CD4-positive, alpha-beta T cell (primary cell): ENCODE data around the gene RND2. TPM values are rescaled to one million over a fixed set of nuclear protein-coding genes. Genes with fewer than 3 reads are reported as not detected.
A peak's percentile ranks its signal among the peaks of the same experiment; 100 is the strongest.
"Not testable (repeated sequence)": the region's sequence is repeated elsewhere in the genome, so short reads cannot be mapped to it uniquely, and the experiment has no call there.

ENCODE experiments used
- ATAC-seq: fragments of 200-7000 bp; cut with Tn5 transposase; one replicate; pipeline ENCODE4 v1.10.0; 2022; ENCODE audit warnings: mild to moderate bottlenecking; ENCODE audit not compliant: poor library complexity
- CTCF ChIA-PET: fragments of 350-600 bp; sonication (Branson Sonifier 250); formaldehyde crosslinking; loops from one replicate; lab custom pipeline; 2021; ENCODE audit warnings: antibody characterized with exemption, inconsistent platforms; lab: Charles Lee
- POLR2A ChIA-PET: fragments of 350-600 bp; sonication (Branson Sonifier 250); formaldehyde crosslinking; loops from one replicate; lab custom pipeline; 2021; ENCODE audit warnings: antibody characterized with exemption, inconsistent platforms; lab: Charles Lee
- DNase-seq, 14 experiments: peaks; one replicate each; pipeline ENCODE4 v3.0.0-alpha.2; 2013 to 2020; ENCODE audit warnings: mixed read lengths in 2 of 14
- H3K27ac ChIP-seq, 2 donors: one replicate each; pipeline versions ENCODE4 v1.5.1 to v1.7.0; 2013; ENCODE audit warnings: low read length in 2 of 2, low read depth in 1 of 2, mild to moderate bottlenecking in 1 of 2
- H3K27me3 ChIP-seq, 2 experiments: 1 replicate in 1 of 2; 2 replicates in 1 of 2; pipeline versions ENCODE4 v1.6.1 to v1.7.0; 2013; ENCODE audit warnings: low read length in 2 of 2, control low read depth in 1 of 2, mild to moderate bottlenecking in 1 of 2, moderate library complexity in 1 of 2; ENCODE audit not compliant: insufficient read depth in 2 of 2, control insufficient read depth in 1 of 2
- H3K36me3 ChIP-seq: one replicate; pipeline ENCODE4 v1.6.1; 2013; ENCODE audit warnings: low read length, control low read depth; ENCODE audit not compliant: insufficient read depth
- H3K4me1 ChIP-seq: one replicate; pipeline ENCODE4 v1.6.1; 2013; ENCODE audit warnings: low read length, control low read depth; ENCODE audit not compliant: insufficient read depth
- H3K4me3 ChIP-seq: one replicate; pipeline ENCODE4 v1.5.1; 2013; ENCODE audit warnings: mild to moderate bottlenecking, low read length, moderate library complexity
- H3K9me3 ChIP-seq, 2 experiments: 1 replicate in 1 of 2; 2 replicates in 1 of 2; pipeline versions ENCODE4 v1.6.1 to v1.7.0; 2013; ENCODE audit warnings: low read length in 2 of 2, mild to moderate bottlenecking in 2 of 2, control low read depth in 1 of 2, moderate library complexity in 1 of 2; ENCODE audit not compliant: control insufficient read depth in 1 of 2, insufficient read depth in 1 of 2
- H3K27ac Mint-ChIP-seq: one replicate; pipeline ENCODE4 v1.8.0; 2020; ENCODE audit warnings: mixed read lengths
- H3K27me3 Mint-ChIP-seq: one replicate; pipeline ENCODE4 v1.8.0; 2021; ENCODE audit warnings: mixed read lengths
- H3K36me3 Mint-ChIP-seq: one replicate; pipeline ENCODE4 v1.8.0; 2021; ENCODE audit warnings: low read depth, mixed read lengths
- H3K4me1 Mint-ChIP-seq: one replicate; pipeline ENCODE4 v1.8.0; 2021; ENCODE audit warnings: low read depth, mixed read lengths
- H3K4me3 Mint-ChIP-seq: one replicate; pipeline ENCODE4 v1.8.0; 2020; ENCODE audit warnings: mild to moderate bottlenecking, mixed read lengths
- H3K9me3 Mint-ChIP-seq: one replicate; pipeline ENCODE4 v1.8.0; 2020; ENCODE audit warnings: mixed read lengths
- intact Hi-C, 2 experiments: fragments of 100-400 bp; cut with DNase I in 1 of 2; cut with micrococcal nuclease in 1 of 2; formaldehyde crosslinking; loops; one replicate each; pipeline versions ENCODE4 v1.15.1 to v1.9.0; 2023 to 2025; cut with DNase I, micrococcal nuclease
- total RNA-seq, 174 experiments: library from RNA in 2 of 174; stranded (reverse) in 2 of 174; gene quantifications; one replicate each; pipeline ENCODE4 v1.2.3 and lab custom pipeline; 2021 to 2026
- TF ChIP-seq, protein P1 (sequence below): fragments of 200-600 bp; IDR thresholded peaks from one replicate; pipeline ENCODE4 v1.8.0; 2022; ENCODE audit warnings: antibody characterized with exemption, mild to moderate bottlenecking

The RND2 gene
- total RNA-seq, 2 experiments from 2014 or later = 0.27 to 0.28 TPM

GRCh38 chr17:42992872-42993271 lies 32.2 kb upstream of the RND2 start:
- DNase-seq (no peak), ATAC-seq (no peak)
- Histone ChIP-seq H3K36me3 (peaks cover 51% of the 10 kb centered on the region), H3K27ac (no peak overlapping the region), H3K9me3 (no peaks in the 10 kb centered on the region), H3K4me1 (peaks cover 6% of the 10 kb centered on the region), H3K4me3 (no peak overlapping the region), H3K27me3 (no peaks in the 10 kb centered on the region)
- no peak overlapping the region for H3K27ac Mint-ChIP-seq
- intact Hi-C loops = loop anchor here (10.0 kb wide), 2 partner anchors 492 to 1022 kb away; partner anchors contain the start of genes DHX8 (in 1 of the 2) and TMEM101 (in 1 of the 2)
- no peak overlapping the region for H3K4me3 Mint-ChIP-seq
- TF ChIP-seq, protein P1, sequence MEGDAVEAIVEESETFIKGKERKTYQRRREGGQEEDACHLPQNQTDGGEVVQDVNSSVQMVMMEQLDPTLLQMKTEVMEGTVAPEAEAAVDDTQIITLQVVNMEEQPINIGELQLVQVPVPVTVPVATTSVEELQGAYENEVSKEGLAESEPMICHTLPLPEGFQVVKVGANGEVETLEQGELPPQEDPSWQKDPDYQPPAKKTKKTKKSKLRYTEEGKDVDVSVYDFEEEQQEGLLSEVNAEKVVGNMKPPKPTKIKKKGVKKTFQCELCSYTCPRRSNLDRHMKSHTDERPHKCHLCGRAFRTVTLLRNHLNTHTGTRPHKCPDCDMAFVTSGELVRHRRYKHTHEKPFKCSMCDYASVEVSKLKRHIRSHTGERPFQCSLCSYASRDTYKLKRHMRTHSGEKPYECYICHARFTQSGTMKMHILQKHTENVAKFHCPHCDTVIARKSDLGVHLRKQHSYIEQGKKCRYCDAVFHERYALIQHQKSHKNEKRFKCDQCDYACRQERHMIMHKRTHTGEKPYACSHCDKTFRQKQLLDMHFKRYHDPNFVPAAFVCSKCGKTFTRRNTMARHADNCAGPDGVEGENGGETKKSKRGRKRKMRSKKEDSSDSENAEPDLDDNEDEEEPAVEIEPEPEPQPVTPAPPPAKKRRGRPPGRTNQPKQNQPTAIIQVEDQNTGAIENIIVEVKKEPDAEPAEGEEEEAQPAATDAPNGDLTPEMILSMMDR = no peak
- POLR2A ChIA-PET = no interaction called here
- CTCF ChIA-PET = no interaction called here
- H3K9me3 Mint-ChIP-seq = no peaks in the 10 kb centered on the region
- H3K27me3 Mint-ChIP-seq = no peaks in the 10 kb centered on the region
- peaks cover 50% of the 10 kb centered on the region for H3K36me3 Mint-ChIP-seq
- H3K4me1 Mint-ChIP-seq = peaks cover 3% of the 10 kb centered on the region

GRCh38 chr17:42993913-42994312 lies 31.1 kb upstream of the RND2 start:
- H3K9me3 ChIP-seq, ATAC-seq, H3K9me3 Mint-ChIP-seq, H3K4me3 ChIP-seq, H3K27ac ChIP-seq, H3K27ac Mint-ChIP-seq, CTCF ChIA-PET, H3K27me3 Mint-ChIP-seq, H3K27me3 ChIP-seq, H3K4me3 Mint-ChIP-seq, POLR2A ChIA-PET, DNase-seq: not testable (repeated sequence)
- Mint-ChIP-seq H3K36me3 (peaks cover 50% of the 10 kb centered on the region), H3K4me1 (peaks cover 12% of the 10 kb centered on the region)
- intact Hi-C loops = loop anchor here (10.0 kb wide), 2 partner anchors 491 to 1021 kb away; partner anchors contain the start of genes DHX8 (in 1 of the 2) and TMEM101 (in 1 of the 2)
- Histone ChIP-seq H3K36me3 (peaks cover 43% of the 10 kb centered on the region), H3K4me1 (peaks cover 11% of the 10 kb centered on the region)

GRCh38 chr17:42997390-42997983 lies 27.5 kb upstream of the RND2 start:
- Mint-ChIP-seq H3K9me3 (no peaks in the 10 kb centered on the region), H3K36me3 (peaks cover 55% of the 10 kb centered on the region), H3K4me1 (peaks cover 25% of the 10 kb centered on the region), H3K4me3 (peak overlapping the region; percentile 96), H3K27me3 (no peaks in the 10 kb centered on the region), H3K27ac (peak overlapping the region; percentile 95)
- no peaks in the 10 kb centered on the region for H3K27me3 ChIP-seq
- peak overlapping the region in 1 of 2 donors; percentile 53 for H3K27ac ChIP-seq
- no peaks in the 10 kb centered on the region for H3K9me3 ChIP-seq
- H3K36me3 ChIP-seq = peaks cover 43% of the 10 kb centered on the region
- POLR2A ChIA-PET = interaction anchor here (0.6 to 3.2 kb wide), 36 partner anchors 9 to 1330 kb away, joined by 3 to 58 read pairs (median 8); partner anchors contain the start of genes AARSD1, AOC2, ARL4D and BECN1
- CTCF ChIA-PET = interaction anchor here (0.6 to 2.3 kb wide), 21 partner anchors 9 to 487 kb away, joined by 3 to 20 read pairs (median 6); partner anchors contain the start of genes AARSD1, BECN1, BRCA1 and DHX8
- TF ChIP-seq, protein P1 = no peak
- intact Hi-C loops = loop anchor here (2.0 to 10.0 kb wide), 4 partner anchors 33 to 1017 kb away; partner anchors contain the start of genes AARSD1 (in 1 of the 2), DHX8 (in 1 of the 2), PSME3 (in 1 of the 2) and TMEM101 (in 1 of the 2)
- DNase-seq (peak in 1 of 14 experiments; percentile 20), ATAC-seq (no peak)
- H3K4me1 ChIP-seq = peaks cover 28% of the 10 kb centered on the region
- H3K4me3 ChIP-seq = peak overlapping the region; percentile 6
